ENCODE data around the gene HDAC1. TPM values are rescaled to one million over a fixed set of nuclear protein-coding genes. Genes with fewer than 3 reads are reported as not detected.

HDAC1 gene
- total and polyA plus RNA-seq, 8 donors: 27.0 to 77.9 (median 31.3) TPM

- ATAC-seq (peak; percentile 27 to 36 (median 30)), DNase-seq (peak in 2 of 6 donors; percentile 45 to 57), FAIRE-seq (no peak)
- intact Hi-C loops (cut with DNase I): no loop called here
- no peak for TF ChIP-seq CTCF (IDR thresholded peaks at IDR 0.05)
- H3K27ac ChIP-seq: peak overlapping the region in 2 of 4 donors; percentile 22 to 39
- no peaks in the 10 kb centered on the region for H3K27me3 ChIP-seq
- H3K36me3 ChIP-seq: no peaks in the 10 kb centered on the region
- peaks cover 0 to 8% (median 6%) of the 10 kb centered on the region in 3 donors for H3K4me1 ChIP-seq
- no peaks in the 10 kb centered on the region for H3K9me3 ChIP-seq
- no peak overlapping the region for H3K4me3 ChIP-seq
- 59 to 61% methylated on average over 16 of the region's 16 CpGs for WGBS, 2 donors
Observed at GRCh38 chr1:32337855-32338636, 46.2 kb downstream of the HDAC1 start.

DNA sequence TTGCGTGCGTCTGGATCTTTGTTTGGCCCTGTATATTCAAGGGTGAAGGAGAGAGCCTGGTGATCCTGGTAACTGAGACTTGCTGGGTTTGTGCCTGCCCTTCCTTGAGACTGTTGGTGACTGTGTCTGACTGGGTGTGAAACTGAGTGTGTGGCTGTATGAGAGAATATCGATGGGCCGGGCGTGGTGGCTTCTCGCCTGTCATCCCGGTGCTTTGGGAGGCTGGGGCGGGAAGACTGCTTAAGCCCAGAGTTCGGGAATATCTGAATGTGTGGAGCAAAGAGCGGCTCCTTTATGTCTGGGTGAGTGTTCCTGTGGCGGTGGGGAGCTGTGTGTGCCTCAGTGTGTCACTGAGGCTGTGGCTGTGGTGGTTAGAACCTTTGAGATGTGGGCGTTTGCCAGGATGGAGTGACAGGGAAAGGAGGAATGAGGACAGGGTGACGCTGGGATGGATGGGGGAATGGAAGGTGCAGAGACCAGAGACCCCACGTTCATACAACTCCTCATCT is 46.8 kb downstream of the HDAC1 start:
- H3K36me3 ChIP-seq: no peaks in the 10 kb centered on the region
- DNase-seq: peak in 1 of 6 donors; percentile 16
- WGBS, 2 donors: 67 to 74% methylated on average over 14 of the region's 14 CpGs
- no peak overlapping the region for H3K4me3 ChIP-seq
- intact Hi-C loops (cut with DNase I): no loop called here
- ATAC-seq: no peak
- TF ChIP-seq CTCF (IDR thresholded peaks at IDR 0.05): no peak
- no peaks in the 10 kb centered on the region for H3K9me3 ChIP-seq
- FAIRE-seq: no peak
- H3K27me3 ChIP-seq: no peaks in the 10 kb centered on the region
- peaks cover 0 to 8% (median 6%) of the 10 kb centered on the region in 3 donors for H3K4me1 ChIP-seq
- no peak overlapping the region for H3K27ac ChIP-seq

DNA sequence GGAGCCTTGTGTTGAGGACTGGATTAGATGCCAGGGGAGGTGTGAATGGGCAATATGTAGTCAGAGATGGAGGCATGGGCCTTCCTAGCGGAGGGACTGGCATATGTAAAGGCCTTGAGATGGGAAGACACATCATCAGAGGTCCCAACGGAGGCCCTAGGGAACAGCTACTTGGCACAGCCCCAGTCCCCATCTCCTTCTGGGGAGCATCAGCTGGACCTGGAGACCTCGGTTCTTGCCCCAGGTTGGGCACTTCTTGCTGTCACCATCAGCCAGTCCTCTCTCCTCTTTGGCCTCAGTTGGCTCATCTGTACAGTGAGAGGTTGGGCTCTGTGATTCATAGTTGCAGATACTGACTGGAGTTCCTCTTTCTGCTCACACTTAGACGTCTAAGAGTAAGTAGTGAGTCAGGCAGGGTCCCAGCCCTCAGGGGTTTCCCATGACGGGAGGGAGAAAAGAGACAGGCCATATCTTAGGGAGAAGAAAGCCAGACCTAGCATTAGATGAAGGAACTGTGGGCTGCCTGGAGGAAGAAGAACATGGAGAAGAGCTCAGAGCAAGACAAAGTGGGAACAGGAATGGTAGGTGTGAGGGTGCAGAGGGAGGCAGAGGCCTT is 47.6 kb downstream of the HDAC1 start:
- no peak for ATAC-seq
- DNase-seq: peak in 1 of 6 donors; percentile 25
- no peaks in the 10 kb centered on the region for H3K9me3 ChIP-seq
- no peak overlapping the region for H3K4me3 ChIP-seq
- WGBS, 2 donors: 73 to 82% methylated on average over 5 of the region's 5 CpGs
- H3K4me1 ChIP-seq: peaks cover 0 to 6% (median 6%) of the 10 kb centered on the region in 3 donors
- no peak for TF ChIP-seq CTCF (IDR thresholded peaks at IDR 0.05)
- H3K27me3 ChIP-seq: no peaks in the 10 kb centered on the region
- H3K27ac ChIP-seq: no peak overlapping the region
- no peaks in the 10 kb centered on the region for H3K36me3 ChIP-seq
- intact Hi-C loops (cut with DNase I): no loop called here
- FAIRE-seq: no peak

DNA sequence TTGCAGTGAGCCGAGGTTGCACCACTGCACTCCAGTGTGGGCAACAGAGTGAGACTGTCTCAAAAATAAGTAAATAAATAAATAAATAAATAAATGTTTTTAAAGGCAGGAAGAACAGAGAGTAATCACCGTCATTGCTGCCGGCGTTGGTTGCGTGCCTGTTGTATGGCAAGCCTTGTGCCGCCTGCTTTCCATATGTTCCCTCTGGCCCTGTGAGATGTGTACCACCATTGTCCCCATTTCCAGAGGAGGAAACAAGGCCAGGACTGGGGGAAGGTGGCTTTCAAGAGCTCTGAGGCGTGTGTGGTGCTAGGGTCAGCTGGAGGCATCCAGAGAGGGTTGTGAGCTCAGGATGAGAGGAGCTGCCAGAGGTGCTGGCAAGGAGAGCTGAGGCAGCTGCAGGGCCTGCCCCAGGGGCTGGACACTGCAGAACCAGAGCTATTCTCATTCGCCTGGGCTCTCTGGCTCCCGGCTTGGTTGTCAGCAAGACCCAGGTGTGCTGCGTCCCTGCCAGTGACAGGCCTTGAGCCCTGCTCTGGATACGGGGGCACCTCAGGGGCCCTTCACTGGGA is 49.4 kb downstream of the HDAC1 start:
- no peak overlapping the region for H3K4me3 ChIP-seq
- intact Hi-C loops (cut with DNase I): no loop called here
- no peaks in the 10 kb centered on the region for H3K27me3 ChIP-seq
- H3K9me3 ChIP-seq: no peaks in the 10 kb centered on the region
- no peak for TF ChIP-seq CTCF (IDR thresholded peaks at IDR 0.05)
- peaks cover 0 to 7% (median 0%) of the 10 kb centered on the region in 3 donors for H3K4me1 ChIP-seq
- no peak for ATAC-seq
- H3K36me3 ChIP-seq: no peaks in the 10 kb centered on the region
- no peak for FAIRE-seq
- DNase-seq: peak in 1 of 6 donors; percentile 42
- peak overlapping the region in 1 of 4 donors; percentile 34 for H3K27ac ChIP-seq
- WGBS, 2 donors: 92 to 93% methylated on average over 11 of the region's 11 CpGs

Measured in pancreas (tissue), 10 donors.